Bronchial epithelial cell (primary cell): ENCODE data around the gene ZNF366. TPM values are rescaled to one million over a fixed set of nuclear protein-coding genes. Genes with fewer than 3 reads are reported as not detected.

Experiments
- DNase-seq: peaks from one replicate; pipeline ENCODE4 v3.0.0-alpha.2; 2010; ENCODE audit warnings: low read depth
- FAIRE-seq: peaks from 2 replicates; lab custom pipeline; 2011; peaks lifted over from hg19 to GRCh38; lab: Jason Lieb, UNC
- H3K27me3 ChIP-seq: 2 replicates; pipeline ENCODE4 v1.5.1; 2011; ENCODE audit warnings: low read length; ENCODE audit not compliant: control insufficient read depth, insufficient read depth
- H3K36me3 ChIP-seq: 2 replicates; pipeline ENCODE4 v1.5.1; 2011; ENCODE audit warnings: low read length; ENCODE audit not compliant: control insufficient read depth, insufficient read depth
- H3K4me3 ChIP-seq: 2 replicates; pipeline ENCODE4 v1.5.1; 2011; ENCODE audit warnings: mild to moderate bottlenecking, low read depth, low read length, control low read depth
- total RNA-seq: library from RNA; depleted of rRNA; stranded (reverse); fragments of >200 nt; gene quantifications from 2 replicates; pipeline ENCODE4 v1.2.1, GENCODE V29; 2014
- TF ChIP-seq, protein P1 (sequence below): IDR thresholded peaks from 2 replicates; pipeline ENCODE4 v1.5.1; 2011; ENCODE audit warnings: mild to moderate bottlenecking, moderate library complexity, low read length, control low read depth, inconsistent platforms; ENCODE audit not compliant: insufficient read depth, severe bottlenecking

ZNF366 gene
- total RNA-seq, 1 donor from 2014 or later = not detected

DNA sequence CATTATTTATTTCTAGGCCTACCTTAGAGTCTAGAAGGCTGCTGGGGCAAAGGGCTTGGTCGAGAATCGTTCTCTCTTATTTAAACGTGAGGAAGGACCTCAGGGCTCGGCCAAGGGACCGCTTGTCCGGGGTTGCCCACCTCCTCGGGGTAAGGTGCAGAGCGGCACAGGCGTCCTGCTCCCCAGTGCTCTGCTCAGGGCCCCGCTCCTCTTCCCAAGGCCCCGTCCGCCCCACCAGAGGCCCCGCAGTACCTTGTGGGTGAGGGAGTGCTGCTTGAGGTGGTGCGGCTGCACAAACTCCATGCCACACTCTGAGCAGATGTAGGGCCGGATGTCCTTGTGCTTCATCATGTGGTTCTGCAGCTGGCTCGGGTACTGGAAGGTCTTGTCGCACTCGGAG is 47.3 kb downstream of the ZNF366 start:
- no peak for FAIRE-seq
- Histone ChIP-seq H3K4me3 (no peak overlapping the region), H3K36me3 (no peaks in the 10 kb centered on the region), H3K27me3 (no peaks in the 10 kb centered on the region)
- DNase-seq = no peak
- TF ChIP-seq, protein P1, sequence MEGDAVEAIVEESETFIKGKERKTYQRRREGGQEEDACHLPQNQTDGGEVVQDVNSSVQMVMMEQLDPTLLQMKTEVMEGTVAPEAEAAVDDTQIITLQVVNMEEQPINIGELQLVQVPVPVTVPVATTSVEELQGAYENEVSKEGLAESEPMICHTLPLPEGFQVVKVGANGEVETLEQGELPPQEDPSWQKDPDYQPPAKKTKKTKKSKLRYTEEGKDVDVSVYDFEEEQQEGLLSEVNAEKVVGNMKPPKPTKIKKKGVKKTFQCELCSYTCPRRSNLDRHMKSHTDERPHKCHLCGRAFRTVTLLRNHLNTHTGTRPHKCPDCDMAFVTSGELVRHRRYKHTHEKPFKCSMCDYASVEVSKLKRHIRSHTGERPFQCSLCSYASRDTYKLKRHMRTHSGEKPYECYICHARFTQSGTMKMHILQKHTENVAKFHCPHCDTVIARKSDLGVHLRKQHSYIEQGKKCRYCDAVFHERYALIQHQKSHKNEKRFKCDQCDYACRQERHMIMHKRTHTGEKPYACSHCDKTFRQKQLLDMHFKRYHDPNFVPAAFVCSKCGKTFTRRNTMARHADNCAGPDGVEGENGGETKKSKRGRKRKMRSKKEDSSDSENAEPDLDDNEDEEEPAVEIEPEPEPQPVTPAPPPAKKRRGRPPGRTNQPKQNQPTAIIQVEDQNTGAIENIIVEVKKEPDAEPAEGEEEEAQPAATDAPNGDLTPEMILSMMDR = no peak

DNA sequence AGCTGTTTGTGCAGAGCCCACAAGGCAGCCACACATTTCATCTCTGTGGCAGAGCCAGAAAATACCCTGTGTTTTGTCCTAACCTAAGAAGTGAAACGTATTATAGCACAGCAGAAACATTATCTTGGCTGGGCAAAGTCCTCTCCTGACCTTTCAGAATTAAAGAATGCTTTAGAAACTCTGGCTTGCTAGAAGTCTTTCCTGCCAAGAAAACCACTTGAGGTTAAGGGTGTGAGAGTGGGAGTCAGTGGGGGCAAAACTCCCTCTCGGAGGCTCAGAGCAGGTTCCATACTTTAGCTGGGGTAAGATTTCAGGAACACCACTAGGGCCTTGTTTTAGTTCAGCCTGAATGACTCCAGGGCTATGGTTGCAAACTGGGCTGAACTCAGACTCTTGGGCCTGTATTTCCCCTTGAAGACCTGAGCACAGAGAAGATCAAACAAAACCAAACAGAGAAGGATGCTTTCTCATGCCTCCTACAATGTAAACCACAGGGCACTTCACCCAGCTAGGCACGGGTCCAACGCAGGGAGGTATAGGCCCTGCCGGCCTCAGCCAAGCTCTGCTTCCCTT is 48.0 kb downstream of the ZNF366 start:
- TF ChIP-seq, protein P1 = no peak
- no peak for FAIRE-seq

DNA sequence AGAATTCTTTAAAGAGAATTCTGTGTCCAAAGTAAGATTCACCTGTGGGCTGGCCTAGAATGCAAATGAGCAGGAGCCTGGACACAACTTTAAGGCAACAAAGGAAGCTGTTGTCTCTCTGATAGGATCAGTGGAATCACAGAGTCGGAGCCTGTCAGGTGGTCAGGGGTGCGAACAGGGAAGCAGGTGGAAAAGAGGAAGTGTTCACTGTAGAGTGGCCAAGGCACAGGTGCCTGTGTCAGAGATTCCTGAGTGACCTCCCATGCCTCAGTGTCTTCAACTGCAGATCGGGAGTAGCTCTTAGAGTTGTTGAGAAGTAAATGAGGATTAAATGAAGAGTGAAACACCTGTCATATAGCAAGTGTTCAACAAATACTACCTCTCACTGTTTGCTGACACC is 48.8 kb downstream of the ZNF366 start:
- TF ChIP-seq, protein P1 = no peak
- DNase-seq (no peak), FAIRE-seq (no peak)
- Histone ChIP-seq H3K36me3 (no peaks in the 10 kb centered on the region), H3K4me3 (no peak overlapping the region), H3K27me3 (no peaks in the 10 kb centered on the region)

More for the DNA sequence above, 48.0 kb downstream of the ZNF366 start:
- DNase-seq = no peak
- Histone ChIP-seq H3K27me3 (no peaks in the 10 kb centered on the region), H3K4me3 (no peak overlapping the region), H3K36me3 (no peaks in the 10 kb centered on the region)

DNA sequence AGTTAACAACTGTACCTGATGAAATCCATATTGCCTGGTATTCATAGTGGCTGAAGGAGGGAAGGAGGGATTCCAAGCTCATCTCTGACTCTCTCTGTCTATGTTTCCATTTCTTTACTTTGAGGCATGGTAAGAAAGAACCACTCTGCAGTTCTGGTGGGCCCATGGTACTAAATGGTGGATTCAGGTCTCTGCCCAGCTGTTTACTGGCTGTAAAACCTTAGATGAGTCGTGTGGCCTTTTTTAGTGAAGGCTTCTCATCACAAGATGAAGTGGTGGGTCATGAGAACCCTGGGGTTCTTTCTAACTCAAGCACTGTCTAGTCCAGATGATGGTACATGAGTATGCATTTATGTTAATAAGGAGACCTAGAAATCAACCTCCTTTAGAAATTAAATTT is 49.7 kb downstream of the ZNF366 start:
- Histone ChIP-seq H3K36me3 (no peaks in the 10 kb centered on the region), H3K27me3 (no peaks in the 10 kb centered on the region), H3K4me3 (no peak overlapping the region)
- FAIRE-seq = no peak
- DNase-seq = no peak
- TF ChIP-seq, protein P1 = no peak

DNA sequence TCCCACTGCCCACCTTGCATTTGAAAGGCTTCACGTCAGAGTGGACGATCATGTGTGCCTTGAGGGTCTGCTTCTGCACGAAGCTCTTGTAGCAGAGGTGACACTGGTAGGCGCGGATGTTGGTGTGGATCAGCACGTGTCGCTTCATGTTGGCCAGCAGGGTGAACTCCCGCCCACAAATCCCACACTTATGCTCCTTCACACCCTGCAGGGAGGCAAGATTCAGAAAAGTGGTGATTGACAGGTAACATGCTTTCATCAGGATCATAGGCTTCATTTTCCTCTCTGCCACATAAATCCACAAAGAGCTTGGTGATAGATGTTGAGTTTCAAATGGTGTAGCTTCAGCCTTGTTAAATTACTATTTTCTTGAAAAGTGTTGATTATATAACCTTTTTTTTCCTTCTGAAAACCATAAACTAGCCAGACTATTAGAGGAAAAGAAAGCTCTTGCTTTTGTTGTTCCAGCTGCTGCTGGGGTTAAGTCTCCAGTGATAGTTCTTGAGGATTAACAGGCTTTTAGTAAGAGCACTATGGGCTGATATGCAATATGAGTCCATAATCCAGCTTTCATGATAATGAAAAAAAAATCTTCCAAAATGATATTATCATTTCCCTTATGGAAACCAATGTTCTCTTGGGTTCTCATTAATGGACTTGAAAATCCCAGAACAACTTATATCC is 50.7 kb downstream of the ZNF366 start:
- no peak overlapping the region for H3K4me3 ChIP-seq
- TF ChIP-seq, protein P1 = no peak
- no peak for DNase-seq
- no peak for FAIRE-seq
- H3K27me3 ChIP-seq = no peaks in the 10 kb centered on the region
- no peaks in the 10 kb centered on the region for H3K36me3 ChIP-seq

DNA sequence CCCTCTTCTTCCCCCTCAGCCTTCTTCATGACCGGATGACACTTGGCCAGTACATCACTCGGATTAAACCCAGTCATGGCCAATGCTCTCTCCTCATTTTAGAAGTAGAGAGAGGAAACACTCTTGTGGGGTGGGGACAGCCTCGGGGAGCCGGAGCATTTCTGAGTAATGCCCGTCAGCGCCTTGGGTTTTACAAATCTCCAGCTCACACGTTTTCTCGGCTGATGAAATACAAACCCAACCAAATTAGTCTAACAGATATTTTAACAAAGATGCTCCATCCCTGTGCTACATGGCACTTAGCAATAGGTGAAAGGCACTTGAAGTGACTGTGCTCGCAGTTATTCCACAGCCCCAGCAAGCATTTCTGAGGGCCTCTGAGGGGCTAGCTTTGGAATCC is 51.7 kb downstream of the ZNF366 start:
- TF ChIP-seq, protein P1 = no peak
- Histone ChIP-seq H3K27me3 (no peaks in the 10 kb centered on the region), H3K36me3 (no peaks in the 10 kb centered on the region), H3K4me3 (no peak overlapping the region)
- no peak for FAIRE-seq
- DNase-seq = no peak
